Activated CD4-positive, alpha-beta T cell treated with anti-CD3 and anti-CD28 coated beads, Interleukin-2, amount 50 U/mL, for 1 hour (primary cell): ENCODE measurements around the gene XPR1.
"Not testable (repeated sequence)": the region's sequence is repeated elsewhere in the genome, so short reads cannot be mapped to it uniquely, and the experiment has no call there.

Source experiments
- DNase-seq: peaks from one replicate; pipeline ENCODE4 v3.0.0-alpha.2; 2020

Gene XPR1

GRCh38 chr1:180842491-180843275 lies 210.9 kb downstream of the XPR1 start:
- no peak for DNase-seq

GRCh38 chr1:180845352-180845751 lies 213.5 kb downstream of the XPR1 start:
- no peak for DNase-seq

- DNase-seq = no peak
These were observed 216.4 kb downstream of the XPR1 start for GRCh38 chr1:180848191-180848590.

GRCh38 chr1:180849031-180849775 lies 217.4 kb downstream of the XPR1 start:
- no peak for DNase-seq

GRCh38 chr1:180851995-180852887 lies 220.4 kb downstream of the XPR1 start:
- no peak for DNase-seq

GRCh38 chr1:180854001-180854400 lies 222.2 kb downstream of the XPR1 start:
- no peak for DNase-seq

GRCh38 chr1:180854456-180854855 lies 222.6 kb downstream of the XPR1 start:
- no peak for DNase-seq

GRCh38 chr1:180857947-180858725 lies 226.3 kb downstream of the XPR1 start:
- not testable (repeated sequence) for DNase-seq

GRCh38 chr1:180859306-180859705 lies 227.5 kb downstream of the XPR1 start:
- no peak for DNase-seq

GRCh38 chr1:180860535-180860934 lies 228.7 kb downstream of the XPR1 start:
- DNase-seq = no peak

- no peak for DNase-seq
These were observed 230.5 kb downstream of the XPR1 start for GRCh38 chr1:180862305-180862704.

- peak; percentile 6 for DNase-seq
These were observed 231.4 kb downstream of the XPR1 start for GRCh38 chr1:180863158-180863775.

GRCh38 chr1:180881806-180882509 lies 250.1 kb downstream of the XPR1 start:
- no peak for DNase-seq

GRCh38 chr1:180884588-180885300 lies 252.9 kb downstream of the XPR1 start:
- DNase-seq = no peak

GRCh38 chr1:180886338-180886737 lies 254.5 kb downstream of the XPR1 start:
- DNase-seq = no peak

- no peak for DNase-seq
These were observed 256.0 kb downstream of the XPR1 start for GRCh38 chr1:180887841-180888240.

GRCh38 chr1:180888870-180889269 lies 257.0 kb downstream of the XPR1 start:
- DNase-seq = no peak

- DNase-seq = no peak
These were observed 257.5 kb downstream of the XPR1 start for GRCh38 chr1:180889325-180889724.

GRCh38 chr1:180892272-180892671 lies 260.4 kb downstream of the XPR1 start:
- DNase-seq = no peak

- DNase-seq = no peak
These were observed 260.9 kb downstream of the XPR1 start for GRCh38 chr1:180892675-180893074.

GRCh38 chr1:180893614-180894013 lies 261.8 kb downstream of the XPR1 start:
- DNase-seq = no peak
